Measurements from ENCODE around the gene PLXNA4. TPM values are rescaled to one million over a fixed set of nuclear protein-coding genes. Genes with fewer than 3 reads are reported as not detected.

The PLXNA4 gene
- total RNA-seq, 4 donors from 2014 or later: 0.49 to 7.1 (median 2.0) TPM

GRCh38 chr7:132154695-132155471, 421.4 kb downstream of the PLXNA4 start:
- no peak overlapping the region for H3K4me3 ChIP-seq
- no peak for TF ChIP-seq CTCF (IDR thresholded peaks at IDR 0.05)
- TF ChIP-seq POLR2A (IDR thresholded peaks at IDR 0.05): no peak
- H3K27me3 ChIP-seq: peaks cover 0 to 94% (median 0%) of the 10 kb centered on the region in 4 donors
- H3K4me1 ChIP-seq: no peaks in the 10 kb centered on the region
- H3K27ac ChIP-seq: no peak overlapping the region
- no peak for DNase-seq
- no peaks in the 10 kb centered on the region for H3K36me3 ChIP-seq
- intact Hi-C loops (cut with DNase I): no loop called here
- 63 to 66% methylated on average over 8 of the region's 8 CpGs for WGBS, 2 donors
- H3K9me3 ChIP-seq: no peaks in the 10 kb centered on the region

- Histone ChIP-seq H3K4me1 (no peaks in the 10 kb centered on the region), H3K36me3 (no peaks in the 10 kb centered on the region), H3K4me3 (no peak overlapping the region), H3K9me3 (no peaks in the 10 kb centered on the region), H3K27ac (no peak overlapping the region), H3K27me3 (peaks cover 0 to 94% (median 0%) of the 10 kb centered on the region in 4 donors)
- no peak for DNase-seq
- 67 to 68% methylated on average over 6 of the region's 6 CpGs for WGBS, 2 donors
- TF ChIP-seq CTCF (IDR thresholded peaks at IDR 0.05): no peak
- TF ChIP-seq POLR2A (IDR thresholded peaks at IDR 0.05): no peak
- intact Hi-C loops (cut with DNase I): no loop called here
Measured at GRCh38 chr7:132154248-132154647, 422.0 kb downstream of the PLXNA4 start.

- Histone ChIP-seq H3K36me3 (no peaks in the 10 kb centered on the region), H3K4me1 (no peaks in the 10 kb centered on the region), H3K9me3 (no peaks in the 10 kb centered on the region), H3K27me3 (peaks cover 0 to 94% (median 0%) of the 10 kb centered on the region in 4 donors), H3K4me3 (no peak overlapping the region), H3K27ac (no peak overlapping the region)
- intact Hi-C loops (cut with DNase I): no loop called here
- TF ChIP-seq POLR2A (IDR thresholded peaks at IDR 0.05) (no peak), CTCF (IDR thresholded peaks at IDR 0.05) (no peak)
- 68 to 72% methylated on average over 6 to 7 of the region's 7 CpGs for WGBS, 2 donors
- DNase-seq: no peak
Measured at GRCh38 chr7:132152131-132152889, 424.0 kb downstream of the PLXNA4 start.

GRCh38 chr7:132150711-132151110, 425.6 kb downstream of the PLXNA4 start:
- H3K4me1 ChIP-seq: no peaks in the 10 kb centered on the region
- H3K36me3 ChIP-seq: no peaks in the 10 kb centered on the region
- TF ChIP-seq POLR2A (IDR thresholded peaks at IDR 0.05): no peak
- TF ChIP-seq CTCF (IDR thresholded peaks at IDR 0.05): no peak
- no peak overlapping the region for H3K4me3 ChIP-seq
- no peak for DNase-seq
- no peak overlapping the region for H3K27ac ChIP-seq
- H3K9me3 ChIP-seq: no peaks in the 10 kb centered on the region
- intact Hi-C loops (cut with DNase I): no loop called here
- WGBS, 2 donors: 76 to 83% methylated on average over 2 of the region's 2 CpGs
- H3K27me3 ChIP-seq: peaks cover 0 to 94% (median 0%) of the 10 kb centered on the region in 4 donors
